Adrenal gland (tissue), 12 donors: ENCODE data around the gene RPP14. TPM values are rescaled to one million over a fixed set of nuclear protein-coding genes. Genes with fewer than 3 reads are reported as not detected.
"Not testable (repeated sequence)": the region's sequence is repeated elsewhere in the genome, so short reads cannot be mapped to it uniquely, and the experiment has no call there.

Source experiments
- DNase-seq, 7 donors: peaks; one replicate each; pipeline ENCODE4 v3.0.0-alpha.2; 2019 to 2020
- H3K27ac ChIP-seq, 5 donors: fragments of 200-600 bp; sonication (generic) in 4 of 5; 1 replicate in 3 of 5; 2 replicates in 2 of 5; pipeline versions ENCODE4 v1.5.1 to v1.8.0; 2016 to 2020; ENCODE audit warnings: mild to moderate bottlenecking in 1 of 5
- H3K27me3 ChIP-seq: fragments of 200-600 bp; 2 replicates; pipeline ENCODE4 v1.8.0; 2021
- H3K36me3 ChIP-seq, 2 donors: fragments of 200-600 bp; replicated peaks in 1 of 2; 1 replicate in 1 of 2; 2 replicates in 1 of 2; pipeline versions ENCODE4 v1.5.1 to v1.8.0; 2018 to 2022
- H3K4me1 ChIP-seq, 2 donors: fragments of 200-600 bp; replicated peaks in 1 of 2; 1 replicate in 1 of 2; 2 replicates in 1 of 2; pipeline versions ENCODE4 v1.5.1 to v1.8.0; 2018 to 2021
- H3K4me3 ChIP-seq, 4 donors: fragments of 200-600 bp; sonication (generic) in 3 of 4; one replicate each; pipeline ENCODE4 v1.5.1; 2016 to 2018
- H3K9me3 ChIP-seq, 3 donors: fragments of 200-600 bp; sonication (generic) in 1 of 3; replicated peaks in 1 of 3; 1 replicate in 2 of 3; 2 replicates in 1 of 3; pipeline versions ENCODE4 v1.5.1 to v1.8.0; 2016 to 2021
- CTCF ChIP-seq, 6 experiments: fragments of 450-650 bp in 4 of 6; fragments of 200-600 bp in 2 of 6; sonication (generic) in 1 of 6; IDR thresholded peaks; 1 replicate in 5 of 6; 2 replicates in 1 of 6; pipeline versions ENCODE4 v1.5.1 to v1.8.0; 2016 to 2021; ENCODE audit warnings: antibody characterized with exemption in 6 of 6, mild to moderate bottlenecking in 2 of 6, moderate library complexity in 1 of 6
- POLR2A ChIP-seq, 2 donors: fragments of 450-650 bp; IDR thresholded peaks; one replicate each; pipeline ENCODE4 v1.6.1; 2017; ENCODE audit warnings: antibody characterized with exemption in 2 of 2, mild to moderate bottlenecking in 2 of 2, moderate library complexity in 1 of 2
- WGBS, 4 donors: extraction: QIAGEN DNeasy Blood & Tissue Kit in 2 of 4; methylation state at CpG; one replicate each; pipeline versions ENCODE4 v1.1.5 to v1.1.7; 2013 to 2017; 5-methylcytosine and 5-hydroxymethylcytosine counted together
- intact Hi-C, 2 donors: fragments of 100-400 bp; cut with DNase I; formaldehyde crosslinking; loops; one replicate each; pipeline versions ENCODE4 v1.14.1 to v1.15.0; 2022 to 2023
- polyA plus RNA-seq, 3 donors: library from polyadenylated mRNA; stranded (reverse); fragments of 200-250 nt in 2 of 3; fragments of 350-450 nt in 1 of 3; fragmentation: Illumina TruSeq in 1 of 3; extraction: RNeasy Lipid Tissue Mini Kit (QIAGEN cat#74804) in 1 of 3; gene quantifications; one replicate each; pipeline ENCODE4 v1.2.3, GENCODE V29; 2013 to 2014
- total RNA-seq, 9 donors: library from RNA; depleted of rRNA in 4 of 9; stranded (reverse); fragments of >200 nt in 4 of 9; fragments of 120-200 nt in 1 of 9; fragmentation: NEBNext Ultra II Directional in 1 of 9; extraction: Animal tissue kit (Norgen Biotek cat#: 25700) in 1 of 9; gene quantifications; one replicate each; pipeline versions ENCODE4 v1.1.0 to v1.2.4, GENCODE V29; 2013 to 2023
- donor health status: healthy with polysubstance abuse.
- donor health status: Bipolar disorder and iron deficiency.
- donor health status: DM: yes; HTN: yes; CAD: no.
- donor health status: DM: no; HTN: no; CAD: no.
- donor health status: DM: no; HTN: no; CAD: no.
- donor health status: DM: yes; HTN: yes; CAD: no.

Gene RPP14
- total and polyA plus RNA-seq, 12 donors = 9.2 to 23.2 (median 14.3) TPM

- Histone ChIP-seq H3K27me3 (no peaks in the 10 kb centered on the region), H3K27ac (no peak overlapping the region), H3K4me1 (peaks cover 10 to 15% of the 10 kb centered on the region in 2 donors), H3K36me3 (peaks cover 0 to 13% of the 10 kb centered on the region in 2 donors), H3K4me3 (no peak overlapping the region), H3K9me3 (no peaks in the 10 kb centered on the region)
- WGBS, 4 donors = 96 to 100% (median 97%) methylated on average over 1 to 2 of the region's 2 CpGs
- TF ChIP-seq CTCF (IDR thresholded peaks at IDR 0.05) (no peak), POLR2A (IDR thresholded peaks at IDR 0.05) (no peak)
- DNase-seq = no peak
- intact Hi-C loops = no loop called here
Observed at GRCh38 chr3:58269356-58269755, 36.7 kb upstream of the RPP14 start.

GRCh38 chr3:58270485-58270884 is 35.6 kb upstream of the RPP14 start:
- no peak for DNase-seq
- Histone ChIP-seq H3K36me3 (peaks cover 0 to 17% of the 10 kb centered on the region in 2 donors), H3K27me3 (no peaks in the 10 kb centered on the region), H3K27ac (no peak overlapping the region), H3K4me3 (no peak overlapping the region), H3K4me1 (peaks cover 10 to 15% of the 10 kb centered on the region in 2 donors), H3K9me3 (no peaks in the 10 kb centered on the region)
- intact Hi-C loops = no loop called here
- no peak for TF ChIP-seq CTCF (IDR thresholded peaks at IDR 0.05)
- no peak for TF ChIP-seq POLR2A (IDR thresholded peaks at IDR 0.05)
- 94 to 100% (median 97%) methylated on average over 2 of the region's 2 CpGs for WGBS, 4 donors

GRCh38 chr3:58271901-58272501 is 34.0 kb upstream of the RPP14 start:
- peak in 5 of 7 donors; percentile 38 to 66 (median 46) for DNase-seq
- no peak for TF ChIP-seq POLR2A (IDR thresholded peaks at IDR 0.05)
- TF ChIP-seq CTCF (IDR thresholded peaks at IDR 0.05) = no peak
- Histone ChIP-seq H3K27me3 (no peaks in the 10 kb centered on the region), H3K9me3 (no peaks in the 10 kb centered on the region), H3K4me3 (no peak overlapping the region), H3K4me1 (peaks cover 10 to 15% of the 10 kb centered on the region in 2 donors), H3K27ac (peak overlapping the region in 3 of 5 donors; percentile 14 to 55 (median 16)), H3K36me3 (peaks cover 0 to 17% of the 10 kb centered on the region in 2 donors)
- intact Hi-C loops = no loop called here
- 72 to 79% (median 73%) methylated on average over 7 of the region's 7 CpGs for WGBS, 4 donors

GRCh38 chr3:58272891-58273290 is 33.2 kb upstream of the RPP14 start:
- Histone ChIP-seq H3K27me3 (no peaks in the 10 kb centered on the region), H3K27ac (peak overlapping the region in 1 of 5 donors; percentile 0), H3K36me3 (peaks cover 0 to 14% of the 10 kb centered on the region in 2 donors), H3K9me3 (no peaks in the 10 kb centered on the region), H3K4me1 (peaks cover 10 to 15% of the 10 kb centered on the region in 2 donors), H3K4me3 (no peak overlapping the region)
- no peak for DNase-seq
- intact Hi-C loops = no loop called here
- 67 to 74% (median 69%) methylated on average over 3 of the region's 3 CpGs for WGBS, 4 donors
- TF ChIP-seq POLR2A (IDR thresholded peaks at IDR 0.05) (no peak), CTCF (IDR thresholded peaks at IDR 0.05) (no peak)

- 82 to 90% (median 88%) methylated on average over 3 of the region's 3 CpGs for WGBS, 4 donors
- H3K36me3 ChIP-seq, intact Hi-C loops, DNase-seq, H3K9me3 ChIP-seq, H3K27me3 ChIP-seq, H3K4me3 ChIP-seq: not testable (repeated sequence)
- Histone ChIP-seq H3K27ac (peak overlapping the region in 1 of 5 donors; percentile 0), H3K4me1 (peaks cover 10 to 15% of the 10 kb centered on the region in 2 donors)
Observed at GRCh38 chr3:58273362-58273761, 32.7 kb upstream of the RPP14 start.
